SKM-1 (cell line): ENCODE measurements around the gene GET4.
"Not testable (repeated sequence)": the region's sequence is repeated elsewhere in the genome, so short reads cannot be mapped to it uniquely, and the experiment has no call there.

Experiments used
- DNase-seq: peaks from one replicate; lab custom pipeline; 2025; ENCODE audit not compliant: unreplicated experiment; lab: John Stamatoyannopoulos, UW

Gene GET4

GRCh38 chr7:845091-845490, 31.3 kb upstream of the GET4 start:
- DNase-seq, result no peak

- DNase-seq, result no peak
These were observed 30.6 kb upstream of the GET4 start for GRCh38 chr7:845731-846130.

GRCh38 chr7:846958-847650, 29.2 kb upstream of the GET4 start:
- DNase-seq, result not testable (repeated sequence)

- DNase-seq, result not testable (repeated sequence)
These were observed 28.6 kb upstream of the GET4 start for GRCh38 chr7:847728-848127.

GRCh38 chr7:849145-849544, 27.2 kb upstream of the GET4 start:
- DNase-seq, result no peak

GRCh38 chr7:849781-850180, 26.6 kb upstream of the GET4 start:
- no peak for DNase-seq

- no peak for DNase-seq
These were observed 25.1 kb upstream of the GET4 start for GRCh38 chr7:851204-851603.

GRCh38 chr7:853366-854117, 22.8 kb upstream of the GET4 start:
- no peak for DNase-seq

- no peak for DNase-seq
These were observed 22.1 kb upstream of the GET4 start for GRCh38 chr7:854118-854775.

- DNase-seq, result no peak
These were observed 20.5 kb upstream of the GET4 start for GRCh38 chr7:855686-856369.

GRCh38 chr7:856444-857095, 19.8 kb upstream of the GET4 start:
- no peak for DNase-seq

GRCh38 chr7:857661-858060, 18.7 kb upstream of the GET4 start:
- DNase-seq, result no peak

- no peak for DNase-seq
These were observed 16.9 kb upstream of the GET4 start for GRCh38 chr7:859359-860030.

GRCh38 chr7:860149-860548, 16.2 kb upstream of the GET4 start:
- DNase-seq, result no peak

GRCh38 chr7:861222-861621, 15.1 kb upstream of the GET4 start:
- DNase-seq, result no peak

GRCh38 chr7:862157-862556, 14.2 kb upstream of the GET4 start:
- no peak for DNase-seq

- no peak for DNase-seq
These were observed 13.2 kb upstream of the GET4 start for GRCh38 chr7:863106-863505.

GRCh38 chr7:865921-866320, 10.4 kb upstream of the GET4 start:
- DNase-seq, result no peak

GRCh38 chr7:867001-867405, 9.4 kb upstream of the GET4 start:
- no peak for DNase-seq

GRCh38 chr7:867406-868188, 8.8 kb upstream of the GET4 start:
- no peak for DNase-seq
